Heart right ventricle (tissue), 16 donors: ENCODE data around the gene DST. TPM values are rescaled to one million over a fixed set of nuclear protein-coding genes. Genes with fewer than 3 reads are reported as not detected.

ENCODE experiments used
- ATAC-seq, 8 donors: fragments of 200-7000 bp; cut with Tn5 transposase; one replicate each; pipeline ENCODE4 v1.9.1; 2020; ENCODE audit warnings: mild to moderate bottlenecking in 8 of 8, moderate library complexity in 8 of 8, moderate number of reproducible peaks in 1 of 8
- DNase-seq, 2 donors: peaks; one replicate each; pipeline ENCODE4 v3.0.0-alpha.2; 2020
- H3K27ac ChIP-seq, 10 donors: fragments of 200-600 bp; sonication (generic) in 2 of 10; one replicate each; pipeline versions ENCODE4 v1.5.0 to v1.8.0; 2020 to 2022; ENCODE audit warnings: mild to moderate bottlenecking in 3 of 10
- H3K27me3 ChIP-seq, 7 donors: fragments of 200-600 bp; one replicate each; pipeline ENCODE4 v1.8.0; 2021 to 2022; ENCODE audit warnings: mild to moderate bottlenecking in 2 of 7
- H3K36me3 ChIP-seq, 9 donors: fragments of 200-600 bp; sonication (generic) in 1 of 9; one replicate each; pipeline versions ENCODE4 v1.5.0 to v1.8.0; 2020 to 2022; ENCODE audit warnings: mild to moderate bottlenecking in 2 of 9
- H3K4me1 ChIP-seq, 9 donors: fragments of 200-600 bp; sonication (generic) in 1 of 9; one replicate each; pipeline versions ENCODE4 v1.5.0 to v1.8.0; 2020 to 2022; ENCODE audit warnings: mild to moderate bottlenecking in 4 of 9
- H3K4me3 ChIP-seq, 10 donors: fragments of 200-600 bp; sonication (generic) in 2 of 10; one replicate each; pipeline versions ENCODE4 v1.5.0 to v1.8.0; 2020 to 2022; ENCODE audit warnings: mild to moderate bottlenecking in 7 of 10, moderate library complexity in 2 of 10
- H3K9me3 ChIP-seq, 11 donors: fragments of 200-600 bp in 10 of 11; sonication (generic) in 2 of 11; one replicate each; pipeline versions ENCODE4 v1.5.0 to v1.8.0; 2013 to 2022; ENCODE audit warnings: mild to moderate bottlenecking in 2 of 11, control low read depth in 1 of 11, moderate library complexity in 1 of 11
- CTCF ChIP-seq, 9 donors: fragments of 200-600 bp; sonication (generic) in 2 of 9; IDR thresholded peaks; one replicate each; pipeline versions ENCODE4 v1.5.0 to v1.8.0; 2021 to 2022; ENCODE audit warnings: antibody characterized with exemption in 9 of 9, mild to moderate bottlenecking in 5 of 9, moderate library complexity in 1 of 9
- WGBS, 2 donors: extraction: QIAGEN DNeasy Blood & Tissue Kit; methylation state at CpG; one replicate each; pipeline ENCODE4 v1.1.7; 2013; ENCODE audit warnings: inconsistent platforms in 1 of 2; 5-methylcytosine and 5-hydroxymethylcytosine counted together
- intact Hi-C, 10 donors: fragments of 100-400 bp; cut with DNase I; formaldehyde crosslinking; loops; one replicate each; pipeline versions ENCODE4 v1.11.1 to v1.14.2; 2022
- polyA plus RNA-seq, 2 donors: library from polyadenylated mRNA; stranded (reverse); fragments of 200-250 nt; gene quantifications; one replicate each; pipeline ENCODE4 v1.2.3, GENCODE V29; 2013
- total RNA-seq, 10 donors: library from RNA; stranded (reverse); fragmentation: NEBNext Ultra II Directional in 3 of 10; extraction: Animal tissue kit (Norgen Biotek cat#: 25700) in 3 of 10; gene quantifications; one replicate each; pipeline versions ENCODE4 v1.2.1 to v1.2.4, GENCODE V29; 2021 to 2023
- donor health status: Arrhythmogenic right ventricular cardiomyopathy.
- donor health status: ischemic (EF 13 %, LVEDD 7.1; RV severe dilation, severe dysfunction).
- donor health status: healthy with polysubstance abuse.
- donor health status: DM: no; HTN: yes; CAD: no.
- donor health status: DM: no; HTN: no; CAD: no.
- donor health status: ischemic (EF 25% LVEDD 6.9; RV normal size, moderate dysfunction).
- donor health status: ischemic (EF 25% LVEDD 5.7; RV mildly dilated, moderate dysfunction).
- donor health status: healthy.
- donor health status: DM: yes; HTN: yes; CAD: no.
- donor health status: Ischemic cardiomyopathy.
- donor health status: ischemic (EF 35%, LVEDD 5.7; RV mildly dilated, moderate dysfunction).
- donor health status: nonischemic (EF 11% LVEDD 7.7; RV severe dilation, severe dysfunction).
- donor health status: DM: yes; HTN: yes; CAD: no.
- donor health status: PGD.
- donor health status: ischemic (EF 29% LVEDD 5.4; RV normal size, mild dysfunction).
- donor health status: nonischemic (EF 23%, LVEDD 6.1; RV moderate dilation, normal function).

Gene DST
- total and polyA plus RNA-seq, 12 donors = 103 to 619 (median 433) TPM

DNA sequence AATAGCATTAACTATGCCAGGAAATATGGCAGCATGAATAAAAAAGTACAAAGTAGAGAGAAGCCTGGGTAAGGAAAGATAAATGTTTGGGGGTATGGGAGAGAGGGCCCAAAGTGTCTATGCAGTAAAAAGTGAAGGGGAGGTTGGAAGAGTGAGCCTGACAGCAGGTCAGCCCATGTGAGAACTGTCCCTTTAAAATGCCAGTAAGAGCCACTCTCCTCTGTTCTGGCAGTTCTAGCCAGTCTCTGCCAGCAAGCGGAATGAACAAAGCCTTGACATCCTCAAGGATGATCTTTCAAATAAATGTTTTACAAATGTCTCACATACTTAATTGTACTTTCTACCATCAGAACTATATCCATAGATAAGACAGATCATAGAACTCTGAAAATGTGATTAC lies 164.5 kb downstream of the DST start:
- ATAC-seq = peak in 5 of 8 donors; percentile 31 to 66 (median 50)
- DNase-seq = no peak
- intact Hi-C loops = loop anchor here in 3 of 10 donors (5.0 to 10.0 kb wide), 3 partner anchors 67 to 117 kb away; no protein-coding TSS in a partner anchor
- Histone ChIP-seq H3K4me1 (peaks cover 0 to 27% (median 17%) of the 10 kb centered on the region in 9 donors), H3K36me3 (peaks cover 0 to 100% (median 81%) of the 10 kb centered on the region in 9 donors), H3K4me3 (no peak overlapping the region), H3K27ac (peak overlapping the region in 1 of 10 donors; percentile 2), H3K9me3 (peaks cover 0 to 8% (median 0%) of the 10 kb centered on the region in 11 donors), H3K27me3 (no peaks in the 10 kb centered on the region)
- no peak for TF ChIP-seq CTCF (IDR thresholded peaks at IDR 0.05)
- WGBS, 2 donors = 55 to 72% methylated on average over 1 of the region's 1 CpG

GRCh38 chr6:56477241-56477640 lies 165.4 kb downstream of the DST start:
- intact Hi-C loops = loop anchor here in 3 of 10 donors (5.0 to 10.0 kb wide), 3 partner anchors 68 to 118 kb away; no protein-coding TSS in a partner anchor
- Histone ChIP-seq H3K4me1 (peaks cover 0 to 27% (median 17%) of the 10 kb centered on the region in 9 donors), H3K9me3 (peaks cover 0 to 8% (median 0%) of the 10 kb centered on the region in 11 donors), H3K36me3 (peaks cover 0 to 100% (median 82%) of the 10 kb centered on the region in 9 donors), H3K27me3 (no peaks in the 10 kb centered on the region), H3K4me3 (no peak overlapping the region), H3K27ac (no peak overlapping the region)
- TF ChIP-seq CTCF (IDR thresholded peaks at IDR 0.05) = no peak
- DNase-seq = no peak
- ATAC-seq = no peak
- WGBS, 2 donors = 54 to 70% methylated on average over 5 of the region's 5 CpGs

DNA sequence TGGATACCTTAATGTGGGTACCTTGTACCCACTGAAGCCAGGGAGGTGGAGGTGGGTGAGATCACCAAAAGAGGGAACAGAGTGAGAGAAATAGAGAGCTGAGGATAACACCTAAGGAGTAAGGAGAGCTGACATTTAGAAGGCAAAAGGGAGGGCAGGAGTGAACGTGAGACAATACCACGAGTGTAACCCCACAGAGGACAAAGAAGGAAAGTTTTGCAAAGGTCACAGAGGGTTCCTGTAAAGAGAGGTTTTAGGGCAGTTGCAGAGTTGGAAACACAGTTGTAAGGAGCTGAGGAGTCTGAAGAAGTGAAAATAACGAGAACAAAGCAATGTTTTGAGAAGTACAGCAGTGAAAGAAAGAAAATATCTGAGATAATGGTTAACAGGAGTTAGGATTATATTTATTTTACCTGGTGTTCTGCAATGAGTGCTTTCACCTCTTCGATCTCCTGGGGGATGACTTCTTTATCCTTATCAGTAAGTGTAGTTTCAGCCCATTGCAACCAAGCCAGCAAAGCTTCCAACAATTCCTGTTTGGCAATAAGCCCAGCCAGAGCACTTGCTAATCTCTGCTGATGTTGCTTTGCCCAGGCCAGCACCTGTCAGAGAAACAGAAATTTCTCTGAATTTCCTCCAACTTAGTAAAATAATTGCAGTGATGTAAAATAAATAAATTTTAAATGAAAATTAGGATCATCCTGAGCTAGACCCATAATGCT lies 166.8 kb downstream of the DST start:
- Histone ChIP-seq H3K27ac (peak overlapping the region in 3 of 10 donors; percentile 28 to 57 (median 49)), H3K36me3 (peaks cover 0 to 100% (median 82%) of the 10 kb centered on the region in 9 donors), H3K9me3 (peaks cover 0 to 8% (median 0%) of the 10 kb centered on the region in 11 donors), H3K27me3 (no peaks in the 10 kb centered on the region), H3K4me3 (no peak overlapping the region), H3K4me1 (peaks cover 0 to 27% (median 17%) of the 10 kb centered on the region in 9 donors)
- 18 to 26% methylated on average over 4 of the region's 4 CpGs for WGBS, 2 donors
- no peak for TF ChIP-seq CTCF (IDR thresholded peaks at IDR 0.05)
- DNase-seq (peak in 1 of 2 donors; percentile 69), ATAC-seq (peak in 7 of 8 donors; percentile 70 to 92 (median 86))
- intact Hi-C loops = loop anchor here in 3 of 10 donors (5.0 to 10.0 kb wide), 3 partner anchors 69 to 119 kb away; no protein-coding TSS in a partner anchor

GRCh38 chr6:56474532-56474931 lies 168.2 kb downstream of the DST start:
- no peak for ATAC-seq
- intact Hi-C loops = loop anchor here in 3 of 10 donors (10.0 kb wide), 2 partner anchors 70 to 120 kb away; no protein-coding TSS in a partner anchor
- TF ChIP-seq CTCF (IDR thresholded peaks at IDR 0.05) = no peak
- Histone ChIP-seq H3K9me3 (peaks cover 0 to 6% (median 0%) of the 10 kb centered on the region in 11 donors), H3K4me1 (peaks cover 0 to 27% (median 17%) of the 10 kb centered on the region in 9 donors), H3K27me3 (no peaks in the 10 kb centered on the region), H3K27ac (no peak overlapping the region), H3K4me3 (no peak overlapping the region), H3K36me3 (peaks cover 0 to 100% (median 80%) of the 10 kb centered on the region in 9 donors)
- DNase-seq = no peak
- whole genome bisulfite sequencing, 2 donors = 81 to 100% methylated on average over 1 of the region's 1 CpG
